Suprapubic skin (tissue), 4 donors: ENCODE measurements around the gene FDX2. TPM values are rescaled to one million over a fixed set of nuclear protein-coding genes. Genes with fewer than 3 reads are reported as not detected.
A peak's percentile ranks its signal among the peaks of the same experiment; 100 is the strongest.

Experiments
- DNase-seq, 2 donors: peaks; one replicate each; pipeline ENCODE4 v3.0.0-alpha.2; 2019; ENCODE audit warnings: low spot score in 2 of 2
- H3K27ac ChIP-seq: fragments of 200-600 bp; sonication (generic); one replicate; pipeline ENCODE4 v1.5.1; 2019
- H3K27me3 ChIP-seq: fragments of 200-600 bp; sonication (generic); one replicate; pipeline ENCODE4 v1.5.1; 2019
- H3K36me3 ChIP-seq: fragments of 200-600 bp; sonication (generic); one replicate; pipeline ENCODE4 v1.5.1; 2019
- H3K4me1 ChIP-seq: fragments of 200-600 bp; sonication (generic); one replicate; pipeline ENCODE4 v1.5.1; 2019
- H3K4me3 ChIP-seq: fragments of 200-600 bp; sonication (generic); one replicate; pipeline ENCODE4 v1.5.1; 2019; ENCODE audit warnings: mild to moderate bottlenecking
- H3K9me3 ChIP-seq: fragments of 200-600 bp; sonication (generic); one replicate; pipeline ENCODE4 v1.5.1; 2019
- CTCF ChIP-seq, 2 donors: fragments of 200-600 bp in 1 of 2; fragments of 450-650 bp in 1 of 2; sonication (generic) in 1 of 2; IDR thresholded peaks; one replicate each; pipeline ENCODE4 v1.5.1; 2016 to 2019; ENCODE audit warnings: antibody characterized with exemption in 2 of 2, mild to moderate bottlenecking in 1 of 2, moderate library complexity in 1 of 2
- EP300 ChIP-seq: sonication (generic); formaldehyde crosslinking; IDR thresholded peaks from one replicate; pipeline ENCODE4 v1.6.1; 2017; ENCODE audit warnings: antibody characterized with exemption
- POLR2A ChIP-seq, 2 donors: fragments of 450-650 bp; IDR thresholded peaks; one replicate each; pipeline ENCODE4 v1.6.1; 2017; ENCODE audit warnings: antibody characterized with exemption in 2 of 2, mild to moderate bottlenecking in 2 of 2, moderate library complexity in 2 of 2
- POLR2AphosphoS5 ChIP-seq, 3 donors: sonication (generic); formaldehyde crosslinking; IDR thresholded peaks; one replicate each; pipeline ENCODE4 v1.6.1; 2017; ENCODE audit warnings: antibody characterized with exemption in 3 of 3
- WGBS: methylation state at CpG from one replicate; pipeline ENCODE4 v1.1.5; 2018; 5-methylcytosine and 5-hydroxymethylcytosine counted together
- total RNA-seq, 4 donors: library from RNA; depleted of rRNA; stranded (reverse); fragments of >200 nt; gene quantifications; one replicate each; pipeline ENCODE4 v1.1.0, GENCODE V29; 2016

FDX2 gene
- total RNA-seq, 4 donors from 2014 or later: 7.9 to 19.0 (median 14.5) TPM

GRCh38 chr19:10289836-10290356, 25.9 kb downstream of the FDX2 start, which contains the start of gene ICAM5:
ICAM5 (plus strand) TSS chr19:10289952; CDS start chr19:10290044, 92 bp downstream.
- peak within 1 kb of the TSS; percentile 45 for H3K4me3 ChIP-seq
- H3K9me3 ChIP-seq: no peaks in the 10 kb centered on the region
- no peak within 1 kb of the TSS for H3K27ac ChIP-seq
- peaks cover 71% of the 10 kb centered on the region for H3K4me1 ChIP-seq
- H3K36me3 ChIP-seq: peaks cover 11% of the 10 kb centered on the region
- no peak for TF ChIP-seq POLR2AphosphoS5 (IDR thresholded peaks at IDR 0.05)
- no peak for TF ChIP-seq POLR2A (IDR thresholded peaks at IDR 0.05)
- no peak for TF ChIP-seq CTCF (IDR thresholded peaks at IDR 0.05)
- no peak for TF ChIP-seq EP300
- H3K27me3 ChIP-seq: peaks cover 79% of the 10 kb centered on the region
- no peak for DNase-seq
- 1% methylated on average over 15 of the region's 45 CpGs for WGBS

DNA sequence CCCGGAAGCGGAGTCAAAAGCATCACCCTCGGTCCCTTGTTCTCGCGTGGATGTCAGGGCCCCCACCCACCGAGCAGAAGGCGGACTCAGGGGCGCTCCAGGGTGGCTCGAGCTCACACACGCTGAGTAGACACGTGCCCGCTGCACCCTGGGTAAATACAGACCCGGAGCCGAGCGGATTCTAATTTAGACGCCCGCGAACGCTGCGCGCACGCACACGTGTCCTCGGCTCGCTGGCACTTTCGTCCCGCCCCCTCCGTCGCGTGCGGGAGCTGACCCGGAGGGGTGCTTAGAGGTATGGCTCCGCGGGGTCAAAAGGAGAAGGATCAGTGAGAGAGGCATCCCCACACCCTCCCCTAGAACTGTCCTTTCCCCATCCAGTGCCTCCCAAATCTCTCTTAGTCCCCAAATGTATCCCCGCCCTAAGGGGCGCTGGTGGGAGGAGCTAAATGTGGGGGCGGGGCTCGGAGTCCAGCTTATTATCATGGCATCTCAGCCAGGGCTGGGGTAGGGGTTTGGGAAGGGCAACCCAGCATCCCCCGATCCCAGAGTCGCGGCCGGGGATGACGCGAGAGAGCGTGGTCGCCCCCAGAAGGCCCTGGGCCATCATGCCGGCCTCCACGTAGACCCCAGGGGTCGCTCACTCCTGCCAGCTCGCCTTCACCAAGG, 26.5 kb downstream of the FDX2 start:
- Histone ChIP-seq H3K27me3 (peaks cover 73% of the 10 kb centered on the region), H3K9me3 (no peaks in the 10 kb centered on the region), H3K36me3 (peaks cover 17% of the 10 kb centered on the region), H3K4me1 (peaks cover 71% of the 10 kb centered on the region), H3K27ac (no peak overlapping the region), H3K4me3 (peak overlapping the region; percentile 45)
- 2% methylated on average over 33 of the region's 50 CpGs for WGBS
- TF ChIP-seq POLR2A (IDR thresholded peaks at IDR 0.05) (no peak), EP300 (no peak), CTCF (IDR thresholded peaks at IDR 0.05) (no peak), POLR2AphosphoS5 (IDR thresholded peaks at IDR 0.05) (no peak)
- DNase-seq: no peak

DNA sequence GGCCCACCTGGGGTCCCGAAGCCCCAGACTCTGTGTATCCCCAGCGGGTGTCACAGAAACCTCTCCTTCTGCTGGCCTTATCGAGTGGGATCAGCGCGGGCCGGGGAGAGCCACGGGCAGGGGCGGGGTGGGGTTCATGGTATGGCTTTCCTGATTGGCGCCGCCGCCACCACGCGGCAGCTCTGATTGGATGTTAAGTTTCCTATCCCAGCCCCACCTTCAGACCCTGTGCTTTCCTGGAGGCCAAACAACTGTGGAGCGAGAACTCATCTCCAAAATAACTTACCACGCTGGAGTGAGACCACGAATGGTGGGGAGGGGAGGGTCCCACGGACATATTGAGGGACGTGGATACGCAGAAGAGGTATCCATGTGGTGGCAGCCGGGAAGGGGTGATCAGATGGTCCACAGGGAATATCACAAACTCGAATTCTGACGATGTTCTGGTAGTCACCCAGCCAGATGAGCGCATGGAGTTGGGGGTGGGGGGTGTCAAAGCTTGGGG, 27.1 kb downstream of the FDX2 start:
- Histone ChIP-seq H3K4me3 (peak overlapping the region; percentile 45), H3K9me3 (no peaks in the 10 kb centered on the region), H3K4me1 (peaks cover 70% of the 10 kb centered on the region), H3K27me3 (peaks cover 68% of the 10 kb centered on the region), H3K27ac (no peak overlapping the region), H3K36me3 (peaks cover 23% of the 10 kb centered on the region)
- TF ChIP-seq CTCF (IDR thresholded peaks at IDR 0.05) (no peak), POLR2A (IDR thresholded peaks at IDR 0.05) (no peak), EP300 (no peak), POLR2AphosphoS5 (IDR thresholded peaks at IDR 0.05) (no peak)
- DNase-seq: no peak
- WGBS: 0% methylated on average over 15 of the region's 23 CpGs

DNA sequence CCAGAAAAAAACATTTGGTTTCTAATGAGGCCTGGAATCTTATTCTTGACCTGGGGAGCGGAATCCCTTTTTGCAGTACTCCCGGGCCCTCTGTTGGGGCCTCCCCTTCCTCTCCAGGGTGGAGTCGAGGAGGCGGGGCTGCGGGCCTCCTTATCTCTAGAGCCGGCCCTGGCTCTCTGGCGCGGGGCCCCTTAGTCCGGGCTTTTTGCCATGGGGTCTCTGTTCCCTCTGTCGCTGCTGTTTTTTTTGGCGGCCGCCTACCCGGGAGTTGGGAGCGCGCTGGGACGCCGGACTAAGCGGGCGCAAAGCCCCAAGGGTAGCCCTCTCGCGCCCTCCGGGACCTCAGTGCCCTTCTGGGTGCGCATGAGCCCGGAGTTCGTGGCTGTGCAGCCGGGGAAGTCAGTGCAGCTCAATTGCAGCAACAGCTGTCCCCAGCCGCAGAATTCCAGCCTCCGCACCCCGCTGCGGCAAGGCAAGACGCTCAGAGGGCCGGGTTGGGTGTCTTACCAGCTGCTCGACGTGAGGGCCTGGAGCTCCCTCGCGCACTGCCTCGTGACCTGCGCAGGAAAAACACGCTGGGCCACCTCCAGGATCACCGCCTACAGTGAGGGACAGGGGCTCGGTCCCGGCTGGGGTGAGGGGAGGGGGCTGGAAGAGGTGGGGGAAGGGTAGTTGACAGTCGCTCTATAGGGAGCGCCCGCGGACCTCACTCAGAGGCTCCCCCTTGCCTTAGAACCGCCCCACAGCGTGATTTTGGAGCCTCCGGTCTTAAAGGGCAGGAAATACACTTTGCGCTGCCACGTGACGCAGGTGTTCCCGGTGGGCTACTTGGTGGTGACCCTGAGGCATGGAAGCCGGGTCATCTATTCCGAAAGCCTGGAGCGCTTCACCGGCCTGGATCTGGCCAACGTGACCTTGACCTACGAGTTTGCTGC, 28.7 kb downstream of the FDX2 start, which contains the start of gene ICAM4:
TSS of gene ICAM4 (plus strand) at position 153 of the 935 bp plus-strand sequence. CDS start at position 211, 58 bp downstream.
- no peak within 1 kb of the TSS for H3K27ac ChIP-seq
- TF ChIP-seq CTCF (IDR thresholded peaks at IDR 0.05): no peak
- TF ChIP-seq EP300: no peak
- no peak for TF ChIP-seq POLR2A (IDR thresholded peaks at IDR 0.05)
- TF ChIP-seq POLR2AphosphoS5 (IDR thresholded peaks at IDR 0.05): no peak
- DNase-seq: peak in 1 of 2 donors; percentile 72
- peaks cover 51% of the 10 kb centered on the region for H3K27me3 ChIP-seq
- no peaks in the 10 kb centered on the region for H3K9me3 ChIP-seq
- H3K4me3 ChIP-seq: no peak within 1 kb of the TSS
- H3K4me1 ChIP-seq: peaks cover 53% of the 10 kb centered on the region
- 19% methylated on average over 28 of the region's 59 CpGs for WGBS
- peaks cover 28% of the 10 kb centered on the region for H3K36me3 ChIP-seq
